Activated T-cell treated with anti-CD3 and anti-CD28 coated beads for 48 hours (primary cell): ENCODE measurements around the gene MBOAT2.
A peak's percentile ranks its signal among the peaks of the same experiment; 100 is the strongest.

Source experiments
- DNase-seq: peaks from one replicate; pipeline ENCODE4 v3.0.0-alpha.2; 2020; ENCODE audit warnings: low read depth

The MBOAT2 gene

GRCh38 chr2:8858264-8858663 is 145.2 kb downstream of the MBOAT2 start:
- no peak for DNase-seq

- DNase-seq: no peak
Measured at GRCh38 chr2:8857709-8858108, 145.8 kb downstream of the MBOAT2 start.

GRCh38 chr2:8856176-8856575 is 147.3 kb downstream of the MBOAT2 start:
- no peak for DNase-seq

- DNase-seq: no peak
Measured at GRCh38 chr2:8855010-8855409, 148.5 kb downstream of the MBOAT2 start.

- DNase-seq: no peak
Measured at GRCh38 chr2:8853426-8853825, 150.1 kb downstream of the MBOAT2 start.

GRCh38 chr2:8851811-8852560 is 151.5 kb downstream of the MBOAT2 start:
- no peak for DNase-seq

- DNase-seq: no peak
Measured at GRCh38 chr2:8850845-8851487, 152.5 kb downstream of the MBOAT2 start.

GRCh38 chr2:8849327-8849726 is 154.2 kb downstream of the MBOAT2 start:
- DNase-seq: no peak

GRCh38 chr2:8848328-8849100 is 155.0 kb downstream of the MBOAT2 start:
- no peak for DNase-seq

- no peak for DNase-seq
Measured at GRCh38 chr2:8847400-8847799, 156.1 kb downstream of the MBOAT2 start.

GRCh38 chr2:8841932-8842331 is 161.6 kb downstream of the MBOAT2 start:
- DNase-seq: no peak

- no peak for DNase-seq
Measured at GRCh38 chr2:8840475-8841091, 162.9 kb downstream of the MBOAT2 start.

GRCh38 chr2:8839189-8839965 is 164.1 kb downstream of the MBOAT2 start:
- no peak for DNase-seq

GRCh38 chr2:8837795-8838140 is 165.7 kb downstream of the MBOAT2 start:
- no peak for DNase-seq

- DNase-seq: peak; percentile 81
Measured at GRCh38 chr2:8836971-8837794, 166.3 kb downstream of the MBOAT2 start, which contains the start of gene KIDINS220. KIDINS220 (minus strand) TSS chr2:8837613; CDS start chr2:8827093, 10,520 bp downstream.

GRCh38 chr2:8835279-8835678 is 168.2 kb downstream of the MBOAT2 start:
- DNase-seq: no peak

- no peak for DNase-seq
Measured at GRCh38 chr2:8833853-8834252, 169.6 kb downstream of the MBOAT2 start.

- DNase-seq: no peak
Measured at GRCh38 chr2:8831516-8831915, 172.0 kb downstream of the MBOAT2 start.

- DNase-seq: no peak
Measured at GRCh38 chr2:8827729-8828128, 175.8 kb downstream of the MBOAT2 start.

- DNase-seq: no peak
Measured at GRCh38 chr2:8822218-8822617, 181.3 kb downstream of the MBOAT2 start.
